Glomerular endothelial cell (primary cell): ENCODE measurements around the gene NABP2. TPM values are rescaled to one million over a fixed set of nuclear protein-coding genes. Genes with fewer than 3 reads are reported as not detected.
"Not testable (repeated sequence)": the region's sequence is repeated elsewhere in the genome, so short reads cannot be mapped to it uniquely, and the experiment has no call there.

Experiments used
- DNase-seq: peaks from one replicate; pipeline ENCODE4 v3.0.0-alpha.2; 2011; ENCODE audit warnings: low read depth, low spot score; ENCODE audit errors: extremely low read depth
- total RNA-seq: library from RNA; depleted of rRNA; stranded (reverse); fragments of >200 nt; gene quantifications from 2 replicates; pipeline ENCODE4 v1.2.3, GENCODE V29; 2015

Gene NABP2
- total RNA-seq, 1 donor from 2014 or later = 26.7 TPM

GRCh38 chr12:56267443-56268071 is 43.4 kb downstream of the NABP2 start:
- no peak for DNase-seq

- DNase-seq = no peak
These were observed 46.9 kb downstream of the NABP2 start for GRCh38 chr12:56271031-56271430.

GRCh38 chr12:56272468-56272867 is 48.3 kb downstream of the NABP2 start:
- DNase-seq = not testable (repeated sequence)

GRCh38 chr12:56274299-56274698 is 50.2 kb downstream of the NABP2 start:
- no peak for DNase-seq

- DNase-seq = no peak
These were observed 54.8 kb downstream of the NABP2 start for GRCh38 chr12:56278905-56279304.

Other genes starting within 250 kb of the NABP2 start
- 13.3 and 14.3 TPM in 2 replicates for gene SUOX, start 227.1 kb upstream of the NABP2 start, total RNA-seq
- 1.8 and 4.9 TPM in 2 replicates for gene IKZF4, start 203.3 kb upstream of the NABP2 start, total RNA-seq
- 956 and 971 TPM in 2 replicates for gene RPS26, start 182.4 kb upstream of the NABP2 start, total RNA-seq
- gene ERBB3, start 144.2 kb upstream of the NABP2 start, total RNA-seq = 0.53 TPM in 1 of 2 replicates, not detected in the other
- gene PA2G4, start 119.8 kb upstream of the NABP2 start, total RNA-seq = 113 and 125 TPM in 2 replicates
- 1,895 and 2,713 TPM in 2 replicates for gene RPL41, start 107.7 kb upstream of the NABP2 start, total RNA-seq
- 3.0 and 4.1 TPM in 2 replicates for gene ZC3H10, start 106.1 kb upstream of the NABP2 start, total RNA-seq
- 269 and 275 TPM in 2 replicates for gene ESYT1, start 96.1 kb upstream of the NABP2 start, total RNA-seq
- gene MYL6B, start 71.8 kb upstream of the NABP2 start, total RNA-seq = 103 and 104 TPM in 2 replicates
- gene MYL6, start 66.0 kb upstream of the NABP2 start, total RNA-seq = 2,948 and 3,870 TPM in 2 replicates
- 51.1 and 78.9 TPM in 2 replicates for gene SMARCC2, start 34.9 kb upstream of the NABP2 start, total RNA-seq
- 40.5 and 41.5 TPM in 2 replicates for gene RNF41, start 2.4 kb upstream of the NABP2 start, total RNA-seq
- not detected in 2 replicates for gene SLC39A5, start 5.7 kb downstream of the NABP2 start, total RNA-seq
- 34.4 and 55.6 TPM in 2 replicates for gene ANKRD52, start 34.0 kb downstream of the NABP2 start, total RNA-seq
- gene COQ10A, start 42.6 kb downstream of the NABP2 start, total RNA-seq = 9.2 and 15.9 TPM in 2 replicates
- 146 and 156 TPM in 2 replicates for gene CS, start 76.0 kb downstream of the NABP2 start, total RNA-seq
- 112 and 135 TPM in 2 replicates for gene CNPY2, start 91.6 kb downstream of the NABP2 start, total RNA-seq
- 15.6 and 18.4 TPM in 2 replicates for gene PAN2, start 109.7 kb downstream of the NABP2 start, total RNA-seq
- gene IL23A, start 114.5 kb downstream of the NABP2 start, total RNA-seq = 3.0 TPM in 1 of 2 replicates, not detected in the other
- gene STAT2, start 135.8 kb downstream of the NABP2 start, total RNA-seq = 76.0 and 104 TPM in 2 replicates
- not detected in 2 replicates for gene APOF, start 138.5 kb downstream of the NABP2 start, total RNA-seq
- gene TIMELESS, start 225.1 kb downstream of the NABP2 start, total RNA-seq = 7.4 and 13.9 TPM in 2 replicates
- gene MIP, start 230.3 kb downstream of the NABP2 start, total RNA-seq = 0.15 TPM in 1 of 2 replicates, not detected in the other
- gene SPRYD4, start 244.2 kb downstream of the NABP2 start, total RNA-seq = 1.7 TPM in 2 replicates